Measurements from ENCODE around the gene SLFNL1.

The SLFNL1 gene

GRCh38 chr1:40966417-40966816, 55.1 kb downstream of the SLFNL1 start:
- no peak overlapping the region for H3K4me3 ChIP-seq (ENCODE audit: low read length)
- no peak for TF ChIP-seq CTCF (conservative IDR thresholded peaks at IDR 0.05; ENCODE audit: low read length)
- DNase-seq (ENCODE audit: low read depth): no peak

Measured in AG10803 (cell line).